Chondrocyte (in vitro differentiated cells): ENCODE measurements around the gene TCF4. TPM values are rescaled to one million over a fixed set of nuclear protein-coding genes. Genes with fewer than 3 reads are reported as not detected.

Source experiments
- DNase-seq: peaks from one replicate; pipeline ENCODE4 v3.0.0; 2021; ENCODE audit warnings: mixed read lengths, low spot score
- H3K27ac Mint-ChIP-seq: one replicate; pipeline ENCODE4 v1.8.0; 2021; ENCODE audit warnings: mild to moderate bottlenecking, moderate library complexity, mixed read lengths; ENCODE audit not compliant: unreplicated experiment
- H3K27me3 Mint-ChIP-seq: 2 replicates; pipeline ENCODE4 v1.8.0; 2021; ENCODE audit warnings: low read depth, mixed read lengths
- H3K36me3 Mint-ChIP-seq: 2 replicates; pipeline ENCODE4 v1.8.0; 2021; ENCODE audit warnings: low read depth, mixed read lengths
- H3K4me1 Mint-ChIP-seq: 2 replicates; pipeline ENCODE4 v1.8.0; 2021; ENCODE audit warnings: low read depth, mild to moderate bottlenecking, mixed read lengths
- H3K4me3 Mint-ChIP-seq: one replicate; pipeline ENCODE4 v1.8.0; 2021; ENCODE audit warnings: mild to moderate bottlenecking, moderate library complexity, mixed read lengths; ENCODE audit not compliant: unreplicated experiment
- H3K9me3 Mint-ChIP-seq: 2 replicates; pipeline ENCODE4 v1.8.0; 2021; ENCODE audit warnings: low read depth, mixed read lengths
- total RNA-seq: library from RNA; stranded (reverse); gene quantifications from 3 replicates; pipeline ENCODE4 v1.2.1, GENCODE V29; 2021
- TF ChIP-seq, protein P1 (sequence below): fragments of 200-600 bp; sonication (generic); IDR thresholded peaks from 2 replicates; pipeline ENCODE4 v1.5.0; 2021; ENCODE audit warnings: antibody characterized with exemption, mild to moderate bottlenecking, moderate library complexity

TCF4 gene
- total RNA-seq, 1 donor from 2014 or later, result 36.8 TPM

DNA sequence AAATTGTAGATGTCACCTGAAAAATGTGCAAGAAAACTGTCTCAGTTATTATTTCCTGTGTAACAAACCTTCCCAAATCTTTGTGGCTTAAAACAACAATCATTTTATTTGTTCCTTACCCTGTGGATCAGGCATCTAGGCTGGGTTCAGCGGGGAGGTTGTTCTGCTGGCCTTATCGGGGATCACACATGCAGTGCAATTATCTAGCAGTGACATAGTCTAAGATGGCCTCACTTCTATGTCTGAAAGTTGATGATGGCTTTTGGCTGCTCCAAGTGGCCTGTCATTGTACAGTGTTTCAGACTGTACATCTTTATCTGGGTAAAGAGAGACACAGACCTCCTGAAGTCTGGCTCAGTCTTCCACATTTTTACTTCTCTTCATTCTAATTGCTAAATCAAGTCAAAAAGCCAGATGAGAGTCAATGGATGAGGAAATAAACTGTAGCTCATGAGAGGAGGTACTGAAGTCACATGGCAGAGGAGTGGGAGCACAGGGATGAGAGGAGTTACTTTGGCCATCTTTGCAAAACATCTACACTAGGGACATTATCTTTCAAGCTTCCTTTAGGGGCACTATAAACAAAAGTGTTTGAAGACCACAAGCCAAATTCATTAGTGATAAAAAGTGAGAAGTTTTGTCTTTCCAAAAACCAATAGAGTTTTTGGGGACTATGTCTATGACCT, 385.6 kb downstream of the TCF4 start:
- H3K4me1 Mint-ChIP-seq, result no peaks in the 10 kb centered on the region

GRCh38 chr18:55199291-55199963, 388.6 kb downstream of the TCF4 start:
- TF ChIP-seq, protein P1, sequence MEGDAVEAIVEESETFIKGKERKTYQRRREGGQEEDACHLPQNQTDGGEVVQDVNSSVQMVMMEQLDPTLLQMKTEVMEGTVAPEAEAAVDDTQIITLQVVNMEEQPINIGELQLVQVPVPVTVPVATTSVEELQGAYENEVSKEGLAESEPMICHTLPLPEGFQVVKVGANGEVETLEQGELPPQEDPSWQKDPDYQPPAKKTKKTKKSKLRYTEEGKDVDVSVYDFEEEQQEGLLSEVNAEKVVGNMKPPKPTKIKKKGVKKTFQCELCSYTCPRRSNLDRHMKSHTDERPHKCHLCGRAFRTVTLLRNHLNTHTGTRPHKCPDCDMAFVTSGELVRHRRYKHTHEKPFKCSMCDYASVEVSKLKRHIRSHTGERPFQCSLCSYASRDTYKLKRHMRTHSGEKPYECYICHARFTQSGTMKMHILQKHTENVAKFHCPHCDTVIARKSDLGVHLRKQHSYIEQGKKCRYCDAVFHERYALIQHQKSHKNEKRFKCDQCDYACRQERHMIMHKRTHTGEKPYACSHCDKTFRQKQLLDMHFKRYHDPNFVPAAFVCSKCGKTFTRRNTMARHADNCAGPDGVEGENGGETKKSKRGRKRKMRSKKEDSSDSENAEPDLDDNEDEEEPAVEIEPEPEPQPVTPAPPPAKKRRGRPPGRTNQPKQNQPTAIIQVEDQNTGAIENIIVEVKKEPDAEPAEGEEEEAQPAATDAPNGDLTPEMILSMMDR, result no peak
- Mint-ChIP-seq H3K27me3 (no peaks in the 10 kb centered on the region), H3K4me3 (no peak overlapping the region), H3K27ac (no peak overlapping the region), H3K9me3 (peaks cover 6% of the 10 kb centered on the region), H3K4me1 (no peaks in the 10 kb centered on the region), H3K36me3 (no peaks in the 10 kb centered on the region)
- DNase-seq, result no peak

More for the DNA sequence above, 385.6 kb downstream of the TCF4 start:
- Mint-ChIP-seq H3K9me3 (peaks cover 6% of the 10 kb centered on the region), H3K27me3 (no peaks in the 10 kb centered on the region), H3K27ac (no peak overlapping the region), H3K4me3 (no peak overlapping the region), H3K36me3 (no peaks in the 10 kb centered on the region)
- DNase-seq, result no peak
- TF ChIP-seq, protein P1, result no peak

- DNase-seq, result no peak
- H3K27me3 Mint-ChIP-seq, result no peaks in the 10 kb centered on the region
- no peaks in the 10 kb centered on the region for H3K4me1 Mint-ChIP-seq
- no peaks in the 10 kb centered on the region for H3K9me3 Mint-ChIP-seq
- H3K4me3 Mint-ChIP-seq, result no peak overlapping the region
- TF ChIP-seq, protein P1, result no peak
- H3K27ac Mint-ChIP-seq, result no peak overlapping the region
- no peaks in the 10 kb centered on the region for H3K36me3 Mint-ChIP-seq
Measured at GRCh38 chr18:55195863-55196262, 392.1 kb downstream of the TCF4 start.

- Mint-ChIP-seq H3K36me3 (no peaks in the 10 kb centered on the region), H3K4me1 (no peaks in the 10 kb centered on the region), H3K27me3 (no peaks in the 10 kb centered on the region), H3K4me3 (no peak overlapping the region), H3K9me3 (no peaks in the 10 kb centered on the region), H3K27ac (no peak overlapping the region)
- TF ChIP-seq, protein P1, result no peak
- no peak for DNase-seq
Measured at GRCh38 chr18:55189972-55190371, 398.0 kb downstream of the TCF4 start.

GRCh38 chr18:55186588-55186987, 401.4 kb downstream of the TCF4 start:
- Mint-ChIP-seq H3K27ac (no peak overlapping the region), H3K9me3 (no peaks in the 10 kb centered on the region), H3K36me3 (no peaks in the 10 kb centered on the region), H3K4me3 (no peak overlapping the region), H3K27me3 (no peaks in the 10 kb centered on the region), H3K4me1 (no peaks in the 10 kb centered on the region)
- DNase-seq, result no peak
- TF ChIP-seq, protein P1, result no peak
